Neural crest cell (in vitro differentiated cells): ENCODE results near the gene SLC37A3. TPM values are rescaled to one million over a fixed set of nuclear protein-coding genes. Genes with fewer than 3 reads are reported as not detected.
"Not testable (repeated sequence)": the region's sequence is repeated elsewhere in the genome, so short reads cannot be mapped to it uniquely, and the experiment has no call there.

Experiments
- DNase-seq: peaks from one replicate; pipeline ENCODE4 v3.0.0; 2021; ENCODE audit warnings: low read depth, mixed read lengths, low spot score
- H3K27ac Mint-ChIP-seq: one replicate; pipeline ENCODE4 v1.8.0; 2021; ENCODE audit warnings: mild to moderate bottlenecking, mixed read lengths; ENCODE audit not compliant: unreplicated experiment
- H3K27me3 Mint-ChIP-seq: 2 replicates; pipeline ENCODE4 v1.8.0; 2021; ENCODE audit warnings: low read depth, mild to moderate bottlenecking, mixed read lengths
- H3K36me3 Mint-ChIP-seq: 2 replicates; pipeline ENCODE4 v1.8.0; 2021; ENCODE audit warnings: low read depth, mild to moderate bottlenecking, mixed read lengths
- H3K4me1 Mint-ChIP-seq: 2 replicates; pipeline ENCODE4 v1.8.0; 2021; ENCODE audit warnings: mixed read lengths
- H3K4me3 Mint-ChIP-seq: one replicate; pipeline ENCODE4 v1.8.0; 2021; ENCODE audit warnings: mild to moderate bottlenecking, mixed read lengths
- H3K9me3 Mint-ChIP-seq: 2 replicates; pipeline ENCODE4 v1.8.0; 2021; ENCODE audit warnings: mixed read lengths
- total RNA-seq: library from RNA; stranded (reverse); gene quantifications from 2 replicates; pipeline ENCODE4 v1.2.1, GENCODE V29; 2021
- TF ChIP-seq, protein P1 (sequence below): fragments of 200-600 bp; sonication (generic); conservative IDR thresholded peaks from 2 replicates; pipeline ENCODE4 v1.5.0; 2021; ENCODE audit warnings: antibody characterized with exemption, mild to moderate bottlenecking

SLC37A3 gene
- total RNA-seq, 1 donor from 2014 or later: 48.2 TPM

DNA sequence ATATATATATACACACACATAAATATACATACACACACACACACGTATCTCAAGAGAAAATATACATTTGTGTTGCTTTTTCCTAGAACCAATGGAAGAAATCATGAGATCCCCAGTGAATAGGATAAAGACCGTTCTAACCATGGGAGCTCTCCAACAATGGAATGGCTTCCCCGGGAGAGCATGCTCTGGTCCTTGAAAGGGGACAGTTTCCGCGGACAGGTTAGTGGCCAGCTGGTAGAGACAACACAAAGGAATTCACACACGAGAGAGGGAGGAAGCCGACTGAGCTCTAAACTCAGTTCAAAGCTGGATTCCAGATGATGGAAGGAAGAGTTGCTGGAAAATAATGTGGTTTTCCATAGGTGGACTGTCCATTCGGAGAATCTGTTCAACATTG lies 72.7 kb downstream of the SLC37A3 start:
- Mint-ChIP-seq H3K27me3 (no peaks in the 10 kb centered on the region), H3K9me3 (no peaks in the 10 kb centered on the region), H3K27ac (no peak overlapping the region), H3K36me3 (no peaks in the 10 kb centered on the region), H3K4me3 (no peak overlapping the region), H3K4me1 (peaks cover 3% of the 10 kb centered on the region)
- DNase-seq: no peak
- TF ChIP-seq, protein P1, sequence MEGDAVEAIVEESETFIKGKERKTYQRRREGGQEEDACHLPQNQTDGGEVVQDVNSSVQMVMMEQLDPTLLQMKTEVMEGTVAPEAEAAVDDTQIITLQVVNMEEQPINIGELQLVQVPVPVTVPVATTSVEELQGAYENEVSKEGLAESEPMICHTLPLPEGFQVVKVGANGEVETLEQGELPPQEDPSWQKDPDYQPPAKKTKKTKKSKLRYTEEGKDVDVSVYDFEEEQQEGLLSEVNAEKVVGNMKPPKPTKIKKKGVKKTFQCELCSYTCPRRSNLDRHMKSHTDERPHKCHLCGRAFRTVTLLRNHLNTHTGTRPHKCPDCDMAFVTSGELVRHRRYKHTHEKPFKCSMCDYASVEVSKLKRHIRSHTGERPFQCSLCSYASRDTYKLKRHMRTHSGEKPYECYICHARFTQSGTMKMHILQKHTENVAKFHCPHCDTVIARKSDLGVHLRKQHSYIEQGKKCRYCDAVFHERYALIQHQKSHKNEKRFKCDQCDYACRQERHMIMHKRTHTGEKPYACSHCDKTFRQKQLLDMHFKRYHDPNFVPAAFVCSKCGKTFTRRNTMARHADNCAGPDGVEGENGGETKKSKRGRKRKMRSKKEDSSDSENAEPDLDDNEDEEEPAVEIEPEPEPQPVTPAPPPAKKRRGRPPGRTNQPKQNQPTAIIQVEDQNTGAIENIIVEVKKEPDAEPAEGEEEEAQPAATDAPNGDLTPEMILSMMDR: no peak

DNA sequence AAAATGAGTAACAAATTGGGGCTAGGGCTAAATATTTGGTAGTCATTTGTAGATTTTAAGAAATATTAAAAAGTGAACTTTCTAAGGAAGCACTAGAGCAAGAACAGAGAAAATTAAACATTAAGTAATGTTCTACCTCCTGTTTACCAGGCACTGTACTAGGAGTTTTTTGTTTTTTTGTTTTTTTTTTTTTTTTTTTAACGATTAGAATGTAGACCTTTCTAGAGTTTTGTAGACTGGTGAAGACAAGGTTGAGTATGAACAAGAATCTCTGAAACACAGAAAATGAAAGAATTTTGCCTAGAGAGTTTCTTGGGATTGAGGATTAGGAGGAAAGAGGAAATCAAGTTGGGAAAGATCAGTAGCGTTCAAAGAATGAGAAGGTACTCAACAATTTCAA lies 73.6 kb downstream of the SLC37A3 start:
- TF ChIP-seq, protein P1: no peak
- H3K36me3 Mint-ChIP-seq: no peaks in the 10 kb centered on the region
- H3K4me1 Mint-ChIP-seq: no peaks in the 10 kb centered on the region
- no peaks in the 10 kb centered on the region for H3K9me3 Mint-ChIP-seq
- DNase-seq: no peak
- H3K27me3 Mint-ChIP-seq: no peaks in the 10 kb centered on the region
- no peak overlapping the region for H3K27ac Mint-ChIP-seq
- no peak overlapping the region for H3K4me3 Mint-ChIP-seq

DNA sequence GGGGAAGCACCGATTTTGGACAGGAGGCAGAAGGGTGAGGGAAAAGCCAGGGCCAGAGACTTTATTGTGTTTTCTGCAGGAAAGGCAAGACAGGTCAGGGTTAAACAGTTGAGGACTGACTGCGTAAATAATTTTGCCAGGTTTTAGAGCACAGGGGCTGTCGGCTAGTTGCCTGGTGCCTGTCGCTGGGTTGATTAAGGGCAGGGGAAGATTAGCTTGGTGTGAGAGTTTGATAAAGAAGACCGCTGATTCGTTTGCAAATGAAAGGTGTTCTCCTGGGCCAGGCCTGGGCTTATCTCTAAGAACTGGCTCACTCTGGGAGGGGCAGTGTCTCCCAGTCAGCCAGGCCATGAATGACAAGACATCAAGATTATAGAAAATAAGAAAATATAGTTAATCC lies 75.6 kb downstream of the SLC37A3 start:
- Mint-ChIP-seq H3K36me3 (peaks cover 5% of the 10 kb centered on the region), H3K4me1 (no peaks in the 10 kb centered on the region), H3K27me3 (no peaks in the 10 kb centered on the region), H3K4me3 (no peak overlapping the region), H3K9me3 (peaks cover 4% of the 10 kb centered on the region), H3K27ac (no peak overlapping the region)
- TF ChIP-seq, protein P1: no peak
- no peak for DNase-seq

DNA sequence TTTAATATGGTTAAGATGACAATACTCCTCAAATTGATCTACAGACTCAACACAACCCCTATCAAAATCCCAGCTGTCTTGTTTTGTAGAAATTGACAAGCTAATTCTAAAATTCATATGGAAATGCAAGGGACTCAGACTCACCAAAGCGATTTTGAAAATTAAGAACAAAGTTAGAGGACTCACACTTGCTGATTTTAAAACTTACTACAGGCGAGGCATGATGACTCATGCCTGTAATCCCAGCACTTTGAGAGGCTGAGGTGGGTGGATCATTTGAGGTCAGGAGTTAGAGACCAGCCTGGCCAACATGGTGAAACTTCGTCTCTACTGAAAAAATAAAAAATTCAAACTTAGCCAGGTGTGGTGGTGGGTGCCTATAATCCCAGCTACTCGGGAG lies 78.3 kb downstream of the SLC37A3 start:
- not testable (repeated sequence) for H3K4me3 Mint-ChIP-seq, H3K9me3 Mint-ChIP-seq, H3K27ac Mint-ChIP-seq, H3K4me1 Mint-ChIP-seq, H3K27me3 Mint-ChIP-seq, DNase-seq, H3K36me3 Mint-ChIP-seq

DNA sequence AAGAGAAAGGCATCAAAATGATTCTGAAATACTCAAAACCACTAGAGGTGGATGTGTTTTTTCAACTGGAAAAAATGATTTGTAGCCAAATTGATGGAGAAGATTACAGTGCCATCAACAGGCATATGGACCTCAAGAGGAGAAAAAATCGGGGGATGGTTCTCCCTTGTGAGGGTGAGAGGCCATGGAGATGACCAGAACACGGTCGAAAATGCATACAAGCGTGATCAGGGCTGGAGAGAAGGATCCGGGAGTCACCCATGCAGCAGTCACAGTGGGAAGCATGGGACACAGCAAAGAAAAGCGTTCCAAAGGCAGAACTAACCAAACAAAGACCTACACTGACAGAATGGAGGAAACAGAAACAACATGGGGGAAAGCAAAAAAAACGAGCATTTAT lies 80.3 kb downstream of the SLC37A3 start:
- H3K4me1 Mint-ChIP-seq: no peaks in the 10 kb centered on the region
- no peak overlapping the region for H3K4me3 Mint-ChIP-seq
- H3K27me3 Mint-ChIP-seq: no peaks in the 10 kb centered on the region

DNA sequence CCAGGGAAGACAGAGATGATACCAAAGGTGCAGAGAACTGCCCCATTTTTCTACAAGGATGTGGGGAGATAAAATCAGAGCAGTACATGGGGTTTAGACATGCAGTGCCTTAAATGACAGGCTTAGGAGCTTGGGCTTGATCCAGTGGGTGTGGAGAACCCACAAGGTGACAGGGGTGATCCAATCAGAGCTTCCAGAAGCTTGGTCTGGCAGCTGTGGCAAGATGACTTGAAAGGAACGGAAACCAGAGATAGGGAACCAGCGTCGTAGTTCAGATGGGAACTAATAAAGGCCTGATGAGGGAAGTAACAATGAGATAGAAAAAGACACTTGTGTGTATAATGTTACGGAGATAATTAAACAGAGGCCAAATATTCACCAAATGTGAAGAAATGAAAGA lies 80.7 kb downstream of the SLC37A3 start:
- Mint-ChIP-seq H3K4me1 (no peaks in the 10 kb centered on the region), H3K27ac (no peak overlapping the region), H3K9me3 (peaks cover 9% of the 10 kb centered on the region), H3K4me3 (no peak overlapping the region), H3K36me3 (peaks cover 20% of the 10 kb centered on the region), H3K27me3 (no peaks in the 10 kb centered on the region)
- no peak for DNase-seq
- TF ChIP-seq, protein P1: no peak

More for the DNA sequence above, 80.3 kb downstream of the SLC37A3 start:
- H3K27ac Mint-ChIP-seq: no peak overlapping the region
- peaks cover 16% of the 10 kb centered on the region for H3K36me3 Mint-ChIP-seq
- H3K9me3 Mint-ChIP-seq: peaks cover 5% of the 10 kb centered on the region
- TF ChIP-seq, protein P1: no peak
- no peak for DNase-seq
